ENCODE data around the gene ACBD7.

DNA sequence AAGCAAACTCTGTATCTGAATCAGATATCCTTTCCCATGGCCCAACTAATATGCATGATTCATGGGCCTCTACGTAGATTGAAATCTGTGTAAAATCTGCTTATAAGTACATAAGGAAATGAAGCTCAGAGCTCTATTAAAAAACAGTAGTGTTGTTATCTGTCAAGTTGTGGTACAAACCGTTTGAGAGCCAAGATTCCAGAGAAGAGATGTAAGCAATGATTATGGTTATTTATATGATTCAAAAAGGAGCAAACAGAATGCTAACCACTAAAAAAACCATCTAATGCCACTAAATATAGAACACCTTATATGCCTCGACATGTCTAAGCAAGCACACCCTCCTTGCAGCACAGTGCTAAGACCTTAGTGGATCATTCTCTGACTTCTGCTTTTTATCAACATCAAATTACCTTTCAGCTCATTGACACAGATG lies 35.2 kb upstream of the ACBD7 start:
- TF ChIP-seq CTCF (IDR thresholded peaks at IDR 0.05) (no peak), POLR2A (IDR thresholded peaks at IDR 0.05) (no peak)

Measured in uterus (tissue), 2 donors.